WTC11 (cell line): Measurements from ENCODE around the gene ADIPOR1. TPM values are rescaled to one million over a fixed set of nuclear protein-coding genes. Genes with fewer than 3 reads are reported as not detected.
"Not testable (repeated sequence)": the region's sequence is repeated elsewhere in the genome, so short reads cannot be mapped to it uniquely, and the experiment has no call there.

ENCODE experiments used
- ATAC-seq: fragments of 200-7000 bp; cut with Tn5 transposase; 2 replicates; pipeline ENCODE4 v1.10.0; 2021; ENCODE audit warnings: mild to moderate bottlenecking, moderate library complexity
- CTCF ChIA-PET: fragments of 300-600 bp; sonication (Branson Sonifier 250); formaldehyde crosslinking; loops from one replicate; lab custom pipeline; 2021; ENCODE audit warnings: antibody characterized with exemption; lab: Charles Lee
- POLR2A ChIA-PET: fragments of 350-600 bp; sonication (Branson Sonifier 250); formaldehyde crosslinking; loops from one replicate; lab custom pipeline; 2021; ENCODE audit warnings: antibody characterized with exemption; lab: Charles Lee
- DNase-seq: peaks from one replicate; pipeline ENCODE4 v3.0.0; 2021; ENCODE audit warnings: low spot score
- H3K27ac Mint-ChIP-seq: 2 replicates; pipeline ENCODE4 v1.8.0; 2021; ENCODE audit warnings: mixed read lengths
- H3K27me3 Mint-ChIP-seq: 2 replicates; pipeline ENCODE4 v1.8.0; 2021; ENCODE audit warnings: low read depth, mild to moderate bottlenecking, moderate library complexity, mixed read lengths
- H3K36me3 Mint-ChIP-seq: 2 replicates; pipeline ENCODE4 v1.8.0; 2021; ENCODE audit warnings: mixed read lengths
- H3K4me1 Mint-ChIP-seq: 2 replicates; pipeline ENCODE4 v1.8.0; 2022; ENCODE audit warnings: mixed read lengths
- H3K4me3 Mint-ChIP-seq: 2 replicates; pipeline ENCODE4 v1.8.0; 2021; ENCODE audit warnings: mild to moderate bottlenecking, moderate library complexity, mixed read lengths
- H3K9me3 Mint-ChIP-seq: 2 replicates; pipeline ENCODE4 v1.8.0; 2021; ENCODE audit warnings: mixed read lengths
- AR ChIP-seq: fragments of 250-450 bp; sonication (Bioruptor Pico); IDR thresholded peaks from 2 replicates; pipeline ENCODE4 v1.9.0; 2021; ENCODE audit warnings: mild to moderate bottlenecking
- E2F4 ChIP-seq: sonication (generic); formaldehyde crosslinking; IDR thresholded peaks from 2 replicates; pipeline ENCODE4 v1.8.1; 2022; ENCODE audit warnings: low read depth, mild to moderate bottlenecking, moderate library complexity, missing genetic modification reagents, borderline replicate concordance
- ESRRA ChIP-seq: sonication (generic); formaldehyde crosslinking; IDR thresholded peaks from 2 replicates; pipeline ENCODE4 v1.8.1; 2022; ENCODE audit warnings: mild to moderate bottlenecking, missing genetic modification reagents, borderline replicate concordance
- GABPB1 ChIP-seq: sonication (generic); formaldehyde crosslinking; IDR thresholded peaks from 2 replicates; pipeline ENCODE4 v1.8.1; 2023; ENCODE audit warnings: mild to moderate bottlenecking, missing genetic modification reagents
- HMGA2 ChIP-seq: fragments of 250-450 bp; sonication (Bioruptor Pico); IDR thresholded peaks from 2 replicates; pipeline ENCODE4 v1.4.0; 2021; ENCODE audit warnings: mild to moderate bottlenecking, moderate library complexity
- HMGXB4 ChIP-seq: sonication (generic); formaldehyde crosslinking; IDR thresholded peaks from 2 replicates; pipeline ENCODE4 v1.8.1; 2023; ENCODE audit warnings: mild to moderate bottlenecking, moderate library complexity, missing genetic modification reagents
- JAZF1 ChIP-seq: fragments of 250-450 bp; sonication (Bioruptor Pico); IDR thresholded peaks from 2 replicates; pipeline ENCODE4 v1.9.0; 2021; ENCODE audit warnings: moderate library complexity, mild to moderate bottlenecking, inconsistent platforms
- KAT7 ChIP-seq: sonication (generic); formaldehyde crosslinking; IDR thresholded peaks from 2 replicates; pipeline ENCODE4 v1.8.1; 2023; ENCODE audit warnings: missing genetic modification reagents, mild to moderate bottlenecking, borderline replicate concordance
- MLX ChIP-seq: sonication (generic); formaldehyde crosslinking; IDR thresholded peaks from 2 replicates; pipeline ENCODE4 v1.8.1; 2023; ENCODE audit warnings: mild to moderate bottlenecking, missing genetic modification reagents, moderate library complexity
- NR1H2 ChIP-seq: sonication (generic); formaldehyde crosslinking; IDR thresholded peaks from 2 replicates; pipeline ENCODE4 v1.9.0; 2021; ENCODE audit warnings: mild to moderate bottlenecking, moderate library complexity, missing genetic modification reagents
- SP1 ChIP-seq: sonication (generic); formaldehyde crosslinking; conservative IDR thresholded peaks from 2 replicates; pipeline ENCODE4 v1.8.1; 2022; ENCODE audit warnings: missing genetic modification reagents
- ZNF219 ChIP-seq: sonication (generic); formaldehyde crosslinking; IDR thresholded peaks from 2 replicates; pipeline ENCODE4 v1.8.0; 2023; ENCODE audit warnings: missing genetic modification reagents, mild to moderate bottlenecking, borderline replicate concordance
- ZNF232 ChIP-seq: sonication (generic); formaldehyde crosslinking; IDR thresholded peaks from 2 replicates; pipeline ENCODE4 v1.8.0; 2022; ENCODE audit warnings: mild to moderate bottlenecking, missing genetic modification reagents
- ZNF425 ChIP-seq: fragments of 250-450 bp; sonication (Bioruptor Pico); conservative IDR thresholded peaks from 2 replicates; pipeline ENCODE4 v1.9.0; 2021; ENCODE audit warnings: mild to moderate bottlenecking
- total RNA-seq: library from RNA; stranded (reverse); gene quantifications from 3 replicates; pipeline ENCODE4 v1.2.3, GENCODE V29; 2021

The ADIPOR1 gene
- total RNA-seq, 1 experiment from 2014 or later: 72.6 TPM

- H3K36me3 Mint-ChIP-seq: peaks cover 41% of the 10 kb centered on the region
- H3K4me1 Mint-ChIP-seq, CTCF ChIA-PET: not testable (repeated sequence)
These were observed 45.6 kb downstream of the ADIPOR1 start for GRCh38 chr1:202912476-202912875.

GRCh38 chr1:202909494-202909893, 48.6 kb downstream of the ADIPOR1 start:
- POLR2A ChIA-PET: no interaction called here

More at GRCh38 chr1:202912476-202912875, 45.6 kb downstream of the ADIPOR1 start:
- POLR2A ChIA-PET, DNase-seq, H3K27ac Mint-ChIP-seq, H3K4me3 Mint-ChIP-seq, ATAC-seq, H3K27me3 Mint-ChIP-seq, H3K9me3 Mint-ChIP-seq: not testable (repeated sequence)

GRCh38 chr1:202908998-202909397, 49.1 kb downstream of the ADIPOR1 start:
- ChIA-PET POLR2A (no interaction called here), CTCF (no interaction called here)
- H3K27ac Mint-ChIP-seq: no peak overlapping the region
- peaks cover 41% of the 10 kb centered on the region for H3K36me3 Mint-ChIP-seq
- DNase-seq (no peak), ATAC-seq (no peak)
- no peaks in the 10 kb centered on the region for H3K4me1 Mint-ChIP-seq
- no peak overlapping the region for H3K4me3 Mint-ChIP-seq
- no peaks in the 10 kb centered on the region for H3K27me3 Mint-ChIP-seq
- H3K9me3 Mint-ChIP-seq: no peaks in the 10 kb centered on the region
- no peak for TF ChIP-seq GABPB1 (CRISPR knock-in tag)
- TF ChIP-seq ZNF232 (CRISPR knock-in tag): no peak
- no peak for TF ChIP-seq HMGXB4 (CRISPR knock-in tag)
- no peak for TF ChIP-seq JAZF1 (CRISPR knock-in tag)
- no peak for TF ChIP-seq ZNF219 (CRISPR knock-in tag)
- TF ChIP-seq MLX (CRISPR knock-in tag): no peak
- no peak for TF ChIP-seq KAT7
- TF ChIP-seq HMGA2 (CRISPR knock-in tag): no peak

More at GRCh38 chr1:202909494-202909893, 48.6 kb downstream of the ADIPOR1 start:
- CTCF ChIA-PET: no interaction called here
- H3K36me3 Mint-ChIP-seq: peaks cover 42% of the 10 kb centered on the region
- ATAC-seq (no peak), DNase-seq (no peak)
- H3K27me3 Mint-ChIP-seq: no peaks in the 10 kb centered on the region
- H3K27ac Mint-ChIP-seq: no peak overlapping the region
- H3K9me3 Mint-ChIP-seq: no peaks in the 10 kb centered on the region
- TF ChIP-seq NR1H2 (CRISPR knock-in tag): no peak
- TF ChIP-seq SP1 (CRISPR knock-in tag): no peak
- TF ChIP-seq E2F4 (CRISPR knock-in tag): no peak
- TF ChIP-seq ZNF425: no peak
- no peak for TF ChIP-seq AR (CRISPR knock-in tag)
- TF ChIP-seq ESRRA (CRISPR knock-in tag): no peak
- TF ChIP-seq ZNF232 (CRISPR knock-in tag): no peak
- no peak overlapping the region for H3K4me3 Mint-ChIP-seq
- H3K4me1 Mint-ChIP-seq: no peaks in the 10 kb centered on the region
